Islet of Langerhans (tissue), 1 donor: Measurements from ENCODE around the gene KLK3.
"Not testable (repeated sequence)": the region's sequence is repeated elsewhere in the genome, so short reads cannot be mapped to it uniquely, and the experiment has no call there.

ENCODE experiments used
- FAIRE-seq: peaks from one replicate; lab custom pipeline; 2011; peaks lifted over from hg19 to GRCh38; lab: Jason Lieb, UNC

Gene KLK3

DNA sequence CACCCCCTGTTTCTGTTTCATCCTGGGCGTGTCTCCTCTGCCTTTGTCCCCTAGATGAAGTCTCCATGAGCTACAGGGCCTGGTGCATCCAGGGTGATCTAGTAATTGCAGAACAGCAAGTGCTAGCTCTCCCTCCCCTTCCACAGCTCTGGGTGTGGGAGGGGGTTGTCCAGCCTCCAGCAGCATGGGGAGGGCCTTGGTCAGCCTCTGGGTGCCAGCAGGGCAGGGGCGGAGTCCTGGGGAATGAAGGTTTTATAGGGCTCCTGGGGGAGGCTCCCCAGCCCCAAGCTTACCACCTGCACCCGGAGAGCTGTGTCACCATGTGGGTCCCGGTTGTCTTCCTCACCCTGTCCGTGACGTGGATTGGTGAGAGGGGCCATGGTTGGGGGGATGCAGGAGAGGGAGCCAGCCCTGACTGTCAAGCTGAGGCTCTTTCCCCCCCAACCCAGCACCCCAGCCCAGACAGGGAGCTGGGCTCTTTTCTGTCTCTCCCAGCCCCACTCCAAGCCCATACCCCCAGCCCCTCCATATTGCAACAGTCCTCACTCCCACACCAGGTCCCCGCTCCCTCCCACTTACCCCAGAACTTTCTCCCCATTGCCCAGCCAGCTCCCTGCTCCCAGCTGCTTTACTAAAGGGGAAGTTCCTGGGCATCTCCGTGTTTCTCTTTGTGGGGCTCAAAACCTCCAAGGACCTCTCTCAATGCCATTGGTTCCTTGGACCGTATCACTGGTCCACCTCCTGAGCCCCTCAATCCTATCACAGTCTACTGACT is at the start of gene KLK3:
Gene KLK3, plus strand, starts transcription at position 280 of the 775 bp plus-strand sequence. Its CDS starts 41 bp downstream, at position 321.
- FAIRE-seq, result no peak

DNA sequence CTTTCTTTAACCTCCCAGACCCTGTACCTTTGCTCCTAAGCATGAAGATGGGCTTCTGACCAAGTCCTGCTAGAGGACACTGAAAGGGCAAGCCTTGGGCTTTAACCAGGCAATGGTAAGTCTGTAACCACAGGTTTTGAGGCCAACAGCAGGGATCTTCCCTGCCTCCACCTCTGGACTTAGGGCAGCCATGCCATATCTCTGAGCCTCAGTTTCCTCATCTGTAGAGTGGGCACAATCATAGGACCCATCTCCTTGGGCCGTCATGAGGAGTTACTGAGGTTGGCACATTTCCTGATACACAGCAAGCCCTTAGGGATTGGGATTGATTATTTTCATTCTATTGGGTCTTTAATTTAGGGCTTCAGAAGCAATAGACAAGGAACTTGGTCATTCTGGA is 45.9 kb upstream of the KLK3 start:
- no peak for FAIRE-seq

DNA sequence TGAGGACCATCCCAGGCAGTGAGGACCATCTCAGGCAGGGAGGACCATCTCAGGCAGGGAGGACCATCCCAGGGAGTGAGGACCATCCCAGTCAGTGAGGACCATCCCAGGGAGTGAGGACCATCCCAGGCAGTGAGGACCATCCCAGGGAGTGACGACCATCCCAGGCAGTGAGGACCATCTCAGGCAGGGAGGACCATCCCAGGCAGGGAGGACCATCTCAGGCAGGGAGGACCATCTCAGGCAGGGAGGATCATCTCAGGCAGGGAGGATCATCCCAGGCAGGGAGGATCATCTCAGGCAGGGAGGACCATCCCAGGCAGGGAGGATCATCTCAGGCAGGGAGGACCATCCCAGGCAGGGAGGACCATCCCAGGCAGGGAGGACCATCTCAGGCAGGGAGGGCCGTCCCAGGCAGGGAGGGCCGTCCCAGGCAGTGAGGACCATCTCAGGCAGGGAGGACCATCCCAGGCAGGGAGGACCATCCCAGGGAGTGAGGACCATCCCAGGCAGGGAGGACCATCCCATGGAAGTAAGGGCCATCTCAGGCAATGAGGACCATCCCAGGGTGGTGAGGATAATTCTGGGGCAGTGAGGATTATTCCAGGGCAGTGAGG is 43.0 kb upstream of the KLK3 start:
- FAIRE-seq, result not testable (repeated sequence)

GRCh38 chr19:50812474-50812873 is 42.2 kb upstream of the KLK3 start:
- FAIRE-seq, result no peak

- FAIRE-seq, result no peak
Measured at GRCh38 chr19:50814883-50815282, 39.8 kb upstream of the KLK3 start.

DNA sequence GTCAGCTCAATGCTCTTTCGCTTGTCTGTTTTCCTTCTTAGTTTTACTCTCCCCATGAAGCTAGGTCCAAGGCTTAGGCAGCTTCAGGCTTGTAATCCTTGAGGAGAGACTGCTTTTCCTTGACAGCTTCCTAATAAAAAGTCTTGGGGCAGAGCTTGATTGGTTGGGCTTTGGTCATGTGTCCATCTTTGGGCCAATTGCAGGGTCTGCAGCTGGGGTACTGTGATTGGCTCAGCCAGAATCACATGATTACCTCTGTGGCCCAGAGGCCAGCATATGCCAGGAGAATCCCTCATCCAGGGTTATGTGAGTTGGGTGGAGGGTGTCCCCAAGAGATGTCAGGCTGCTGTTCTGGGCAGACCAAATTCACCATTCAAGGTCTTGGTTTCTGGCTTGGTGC is 39.3 kb upstream of the KLK3 start:
- no peak for FAIRE-seq

DNA sequence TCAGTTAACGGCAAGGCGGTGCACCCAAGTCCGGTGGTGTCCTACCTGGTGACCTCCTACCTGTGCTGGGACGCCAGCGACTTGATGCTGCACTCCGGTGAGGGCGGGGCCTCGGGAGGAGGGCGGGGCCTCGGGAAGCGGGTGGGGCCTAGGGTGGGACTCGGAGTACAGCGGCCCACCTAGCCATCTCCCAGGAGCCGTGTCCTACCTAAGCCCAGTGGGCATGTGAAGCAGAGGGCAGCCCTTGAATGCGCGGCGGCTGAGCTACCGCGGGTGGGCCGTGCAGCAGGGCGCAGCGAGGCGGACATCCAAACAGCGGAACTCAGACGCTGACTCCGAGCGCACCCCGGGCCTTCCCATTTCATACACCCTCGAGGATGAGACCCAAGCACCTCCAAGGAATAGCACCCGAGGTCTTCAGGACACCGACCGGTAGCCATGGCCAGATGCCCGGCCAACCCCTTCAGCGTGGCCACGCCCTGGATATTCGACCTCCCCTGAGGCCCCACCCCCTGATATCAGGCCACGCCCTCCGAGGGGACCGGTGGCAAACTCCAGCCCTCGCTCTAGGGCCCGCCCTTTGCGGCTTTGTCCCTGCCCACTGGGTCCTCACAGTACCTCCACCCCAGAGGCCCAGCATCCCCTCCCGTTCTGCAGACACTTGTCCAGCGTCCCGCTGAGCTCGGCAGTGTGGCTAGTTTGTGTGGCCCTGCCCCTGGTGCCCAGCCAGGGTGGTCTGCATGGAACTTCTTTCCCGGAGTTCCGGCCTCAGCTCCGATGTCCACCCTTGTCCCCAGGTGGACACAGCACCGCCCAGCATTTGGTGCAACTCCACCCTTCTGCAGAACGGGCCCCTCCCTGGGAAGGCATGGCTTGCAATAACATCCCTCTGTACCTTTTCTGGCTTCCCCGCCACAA is 36.5 kb upstream of the KLK3 start:
- no peak for FAIRE-seq

GRCh38 chr19:50818859-50819472 is 35.7 kb upstream of the KLK3 start:
- FAIRE-seq, result no peak

GRCh38 chr19:50819636-50820035 is 35.1 kb upstream of the KLK3 start:
- no peak for FAIRE-seq

DNA sequence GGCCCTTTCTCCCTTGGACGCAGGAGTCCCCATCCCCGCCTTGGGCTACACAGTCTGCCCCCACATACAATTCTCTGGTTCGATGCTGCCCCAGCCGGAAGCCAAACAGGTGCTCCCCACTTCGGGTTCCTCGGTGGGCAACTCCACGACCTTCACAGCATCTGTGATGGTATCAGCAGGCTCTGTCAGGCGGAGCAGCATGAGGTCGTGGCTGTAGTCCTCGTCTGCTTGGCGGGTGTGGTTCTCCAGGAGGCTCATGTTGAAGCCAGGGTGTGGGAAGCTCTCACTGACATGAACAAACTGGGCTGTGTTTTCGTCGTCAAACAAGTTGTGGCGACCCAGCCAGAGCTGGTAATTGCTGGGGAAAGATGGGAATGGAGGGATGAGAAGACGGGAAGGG is 34.6 kb upstream of the KLK3 start:
- FAIRE-seq, result no peak

DNA sequence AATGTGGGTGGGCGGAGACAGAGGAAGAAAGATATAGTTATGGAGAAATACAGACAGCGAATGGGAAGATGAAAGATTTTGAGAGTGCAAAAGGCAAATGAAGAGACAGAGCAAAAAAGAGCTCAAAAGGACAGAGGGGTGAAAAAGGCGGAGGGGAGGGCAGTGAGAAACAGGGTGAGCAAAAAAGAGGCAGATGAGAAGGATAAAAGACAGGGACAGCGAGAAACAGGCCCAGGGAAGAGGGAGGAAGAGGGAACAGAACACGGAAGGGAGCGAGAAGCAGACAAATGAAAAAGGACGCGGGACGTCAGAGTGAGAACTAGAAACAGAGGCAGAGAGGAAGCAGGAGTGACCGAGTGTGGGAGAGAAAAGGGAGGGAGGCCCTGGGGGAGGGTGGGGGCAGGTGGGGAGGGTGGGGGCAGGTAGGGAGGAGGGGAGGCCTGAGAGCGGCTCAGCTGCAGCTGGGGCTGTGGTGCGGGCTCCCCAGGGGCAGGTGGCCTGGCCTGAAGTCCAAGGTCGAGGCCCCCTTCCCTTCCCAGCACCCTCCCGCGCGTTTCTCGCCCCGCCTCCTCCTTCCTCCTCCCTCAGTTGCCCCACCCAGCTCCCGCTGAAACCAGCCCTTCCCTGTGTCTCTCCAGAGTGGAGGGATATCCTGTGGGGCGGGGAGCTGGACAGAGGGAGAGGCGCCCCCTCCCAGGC is 34.0 kb upstream of the KLK3 start:
- no peak for FAIRE-seq

GRCh38 chr19:50821248-50821612 is 33.5 kb upstream of the KLK3 start:
- no peak for FAIRE-seq

- FAIRE-seq, result no peak
Measured at GRCh38 chr19:50821622-50822021, 33.1 kb upstream of the KLK3 start.

DNA sequence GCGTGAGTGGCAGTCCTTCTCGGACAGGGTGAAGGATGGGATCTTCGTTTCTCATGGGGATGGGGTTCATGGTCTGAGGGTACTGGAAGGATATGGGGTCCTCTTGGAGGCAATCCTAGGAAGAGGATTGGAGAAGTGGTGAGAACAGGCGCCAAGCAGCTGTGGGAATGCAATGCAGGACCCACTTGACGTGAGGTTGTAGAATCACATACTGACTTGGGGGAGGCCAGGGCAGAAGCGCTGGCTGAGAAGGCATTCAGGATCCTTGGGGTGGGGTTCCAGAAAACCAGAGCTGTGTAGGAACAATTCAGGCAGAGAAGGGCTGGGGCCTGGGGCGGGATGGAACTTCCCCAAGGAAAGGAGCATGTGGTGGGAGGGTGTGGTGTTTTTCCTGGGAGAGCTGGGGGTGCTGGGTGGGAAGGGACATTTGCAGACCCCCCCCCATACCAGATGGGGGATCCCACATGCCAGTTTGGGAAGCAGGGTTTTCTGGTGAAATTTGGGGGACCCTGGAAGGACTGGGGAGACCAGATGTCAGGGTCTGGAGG is 32.0 kb upstream of the KLK3 start:
- no peak for FAIRE-seq

DNA sequence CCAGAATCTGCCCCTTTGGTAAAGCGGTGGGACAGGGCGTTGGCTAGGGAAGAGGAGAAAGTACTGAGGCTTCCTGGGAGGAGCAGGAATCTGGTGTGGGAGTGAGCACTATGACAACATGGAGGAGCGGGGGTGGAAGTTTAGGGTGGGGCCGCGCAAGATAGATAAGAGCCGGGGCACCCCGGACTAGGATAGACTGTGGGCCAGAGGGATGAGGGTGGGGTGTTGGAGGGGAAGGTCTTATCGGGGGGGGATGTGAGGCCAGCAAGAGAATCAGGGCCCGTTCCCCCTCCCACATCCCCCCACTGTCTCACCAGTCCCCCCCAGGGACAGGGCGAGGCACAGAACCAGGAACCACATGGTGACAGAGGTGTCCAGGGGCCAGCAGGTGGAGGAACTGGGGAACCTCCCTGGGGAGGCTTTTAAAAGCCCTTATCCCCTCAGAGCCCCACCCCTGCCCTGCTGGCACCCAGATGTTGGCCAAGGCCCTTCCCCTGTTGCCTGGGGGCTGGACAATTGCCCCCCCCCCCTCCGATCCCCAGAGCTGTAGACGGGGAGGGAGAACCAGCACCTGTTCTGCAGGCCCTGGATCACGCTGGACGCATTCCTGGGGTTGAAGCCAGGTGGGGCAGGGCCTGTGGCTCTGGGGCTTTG is 31.2 kb upstream of the KLK3 start, which contains the start of gene KLK1:
Gene KLK1, minus strand, starts transcription at position 399 of the 654 bp plus-strand sequence. Its CDS starts 39 bp downstream, at position 360.
- FAIRE-seq, result no peak

DNA sequence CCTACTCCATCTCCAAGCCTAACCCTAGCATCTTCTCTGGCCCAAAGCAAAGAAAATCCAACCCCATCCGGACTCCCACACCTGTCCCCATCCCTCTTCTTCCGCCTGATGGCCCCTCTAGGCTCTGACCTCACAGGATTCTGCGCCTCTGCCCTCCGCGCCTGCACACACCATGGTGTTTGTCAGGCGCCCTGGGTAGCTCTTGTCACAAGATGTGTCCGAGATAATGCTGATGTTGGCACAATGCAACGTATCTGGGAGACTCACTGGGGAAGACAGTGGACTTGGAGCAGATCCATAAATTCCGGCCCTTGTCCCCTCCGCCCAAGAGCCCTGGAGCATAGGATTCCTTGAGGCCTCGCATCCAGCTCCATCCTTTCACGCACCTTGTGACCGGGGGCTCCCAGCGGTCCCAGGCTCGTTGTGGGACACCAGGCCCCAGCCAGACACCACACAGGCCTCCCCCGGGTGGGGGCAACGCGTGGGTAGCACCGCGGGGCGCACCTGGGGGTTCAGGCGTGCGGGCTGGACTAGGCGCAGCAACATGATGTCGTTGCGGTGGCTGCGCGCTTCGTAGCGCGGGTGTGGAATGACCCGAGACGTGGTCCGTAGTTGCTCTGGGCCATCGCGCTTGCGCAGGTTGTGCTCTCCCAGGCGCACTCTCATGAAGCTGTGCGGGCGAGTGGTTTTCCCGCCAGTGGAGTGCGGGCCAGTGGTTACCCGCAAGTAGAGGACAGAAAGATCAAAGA is 28.0 kb upstream of the KLK3 start:
- FAIRE-seq, result no peak

DNA sequence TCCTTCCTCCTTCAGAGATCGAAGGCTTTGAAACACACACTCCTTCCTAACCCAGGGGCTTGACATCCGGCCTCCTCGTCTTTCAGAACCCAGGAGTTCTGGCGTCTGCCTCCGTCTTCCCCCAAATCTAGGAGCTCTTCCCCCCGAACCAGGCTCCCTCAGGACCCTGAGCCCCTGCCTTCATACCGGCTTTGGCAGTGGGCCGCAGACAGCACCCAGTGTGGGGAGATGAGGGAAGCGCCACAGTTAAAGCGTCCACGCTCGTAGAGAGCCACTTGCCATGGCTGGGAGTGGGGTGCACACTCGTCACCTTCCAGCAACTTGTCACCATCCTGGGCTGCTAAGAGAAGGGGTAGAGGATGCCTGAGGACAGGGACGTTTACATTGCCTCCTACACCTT is 27.2 kb upstream of the KLK3 start:
- FAIRE-seq, result no peak

DNA sequence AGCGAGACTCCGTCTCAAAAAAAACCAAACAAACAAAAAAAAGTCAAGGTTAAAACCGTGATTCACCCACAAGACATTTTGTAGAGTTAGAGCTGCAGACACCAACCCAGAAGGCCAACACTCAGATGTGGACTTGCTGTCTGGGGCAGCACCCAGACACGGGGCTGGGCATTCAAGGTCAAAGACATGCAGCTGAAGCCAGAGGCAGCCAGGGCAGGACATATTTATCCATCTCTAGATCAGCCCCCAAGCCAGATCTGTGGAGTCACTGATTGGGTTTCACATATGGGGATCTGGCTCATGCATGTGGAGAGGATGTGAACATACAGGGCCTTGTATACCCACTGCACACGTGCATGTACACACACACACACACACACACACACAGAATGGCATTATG is 24.9 kb upstream of the KLK3 start:
- FAIRE-seq, result no peak

DNA sequence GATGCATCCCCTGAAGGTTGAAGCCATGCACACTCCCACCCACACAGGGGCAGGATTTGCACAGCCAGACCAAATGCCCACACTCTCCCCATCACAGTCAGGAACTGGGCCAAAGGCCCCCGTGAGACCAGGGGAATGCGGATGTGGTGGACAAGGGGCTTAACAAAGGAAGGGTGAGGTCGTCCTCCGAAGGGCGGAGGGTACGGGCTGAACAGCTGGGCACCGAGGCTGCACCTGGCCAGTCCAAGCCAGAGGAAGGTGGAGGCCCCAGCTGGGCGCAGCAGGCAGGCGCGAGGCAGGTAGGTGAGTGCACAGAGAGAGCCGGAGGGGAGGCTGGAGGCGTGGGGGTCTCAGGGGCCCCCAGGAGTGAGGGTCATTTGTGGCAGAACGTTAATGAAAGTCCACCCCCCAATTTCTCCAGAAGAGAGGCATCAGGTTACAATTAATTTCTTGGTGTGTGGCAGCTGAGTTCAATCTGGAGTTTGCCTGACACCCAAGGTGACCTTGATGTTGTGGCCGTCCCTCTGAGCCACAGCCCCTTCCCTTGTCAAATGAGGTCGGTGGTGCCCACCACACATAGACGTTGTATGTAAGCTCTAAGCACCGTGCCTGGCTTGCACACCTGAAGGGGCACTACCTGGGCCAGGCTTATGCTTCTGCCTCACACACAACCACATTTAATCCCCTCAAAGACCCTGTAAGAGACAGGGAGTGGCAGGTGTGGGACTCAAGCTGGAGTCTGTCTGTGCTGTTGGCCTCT is 24.3 kb upstream of the KLK3 start:
- no peak for FAIRE-seq

DNA sequence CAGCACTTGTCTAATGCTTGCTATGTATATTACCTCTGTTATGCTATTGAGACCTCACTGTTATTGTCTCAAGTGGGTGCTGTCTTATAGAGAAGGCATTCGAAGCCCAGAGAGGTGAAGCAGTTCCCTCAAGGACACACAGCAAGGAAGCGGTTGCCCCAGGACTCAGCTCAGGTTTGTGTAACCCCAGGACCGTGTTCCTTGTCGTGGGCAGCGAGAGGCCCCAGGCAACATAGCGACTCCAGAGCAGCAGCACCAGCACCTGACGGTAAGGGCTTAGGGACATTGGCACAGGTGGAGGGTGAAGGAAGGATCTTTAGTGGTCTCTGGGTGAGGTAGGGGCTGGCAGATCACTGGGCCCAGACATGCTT is 23.7 kb upstream of the KLK3 start:
- no peak for FAIRE-seq
